NB4 (cell line): ENCODE measurements around the gene CDH16.
"Not testable (repeated sequence)": the region's sequence is repeated elsewhere in the genome, so short reads cannot be mapped to it uniquely, and the experiment has no call there.

Experiments used
- DNase-seq: peaks from one replicate; pipeline ENCODE4 v3.0.0; 2010; ENCODE audit warnings: low read depth
- H3K4me3 ChIP-seq: one replicate; pipeline ENCODE4 v1.5.1; 2011; ENCODE audit warnings: mild to moderate bottlenecking, low read depth, low read length, moderate library complexity
- CTCF ChIP-seq: IDR thresholded peaks from one replicate; pipeline ENCODE4 v1.5.1; 2012; ENCODE audit warnings: low read depth, low read length
- MAX ChIP-seq: IDR thresholded peaks from 2 replicates; pipeline ENCODE4 v1.6.1; 2011; ENCODE audit warnings: low read depth, low read length
- MYC ChIP-seq: IDR thresholded peaks from 2 replicates; pipeline ENCODE4 v1.6.1; 2011; ENCODE audit warnings: low read depth, low read length
- POLR2A ChIP-seq: IDR thresholded peaks from 2 replicates; pipeline ENCODE4 v1.6.1; 2011; ENCODE audit warnings: mild to moderate bottlenecking; ENCODE audit not compliant: insufficient read length; ENCODE audit errors: extremely low read depth

Gene CDH16

GRCh38 chr16:66898933-66899309 lies 19.8 kb downstream of the CDH16 start:
- no peak for TF ChIP-seq POLR2A
- no peak for TF ChIP-seq MYC
- no peak for TF ChIP-seq MAX
- no peak for TF ChIP-seq CTCF
- H3K4me3 ChIP-seq, result no peak overlapping the region
- no peak for DNase-seq

- DNase-seq, result no peak
- no peak overlapping the region for H3K4me3 ChIP-seq
- TF ChIP-seq POLR2A (no peak), MAX (no peak)
Observed at GRCh38 chr16:66898207-66898606, 20.5 kb downstream of the CDH16 start.

- not testable (repeated sequence) for DNase-seq
Observed at GRCh38 chr16:66896682-66897081, 22.0 kb downstream of the CDH16 start.

GRCh38 chr16:66895999-66896398 lies 22.7 kb downstream of the CDH16 start:
- DNase-seq, result no peak
- no peak overlapping the region for H3K4me3 ChIP-seq
- TF ChIP-seq MAX (no peak), MYC (no peak), POLR2A (no peak), CTCF (no peak)

More at GRCh38 chr16:66896682-66897081, 22.0 kb downstream of the CDH16 start:
- H3K4me3 ChIP-seq, result not testable (repeated sequence)

GRCh38 chr16:66895689-66895979 lies 23.1 kb downstream of the CDH16 start:
- no peak for TF ChIP-seq POLR2A
- TF ChIP-seq MAX, result no peak
- no peak for TF ChIP-seq CTCF
- no peak for TF ChIP-seq MYC
- no peak overlapping the region for H3K4me3 ChIP-seq
- no peak for DNase-seq

GRCh38 chr16:66894948-66895688 lies 23.6 kb downstream of the CDH16 start:
- peak; percentile 94 for TF ChIP-seq CTCF
- TF ChIP-seq MYC, result no peak
- peak; percentile 82 for DNase-seq
- no peak overlapping the region for H3K4me3 ChIP-seq

- H3K4me3 ChIP-seq, result no peak overlapping the region
- TF ChIP-seq CTCF (no peak), MAX (no peak), POLR2A (no peak), MYC (no peak)
Observed at GRCh38 chr16:66894055-66894454, 24.6 kb downstream of the CDH16 start.

More at GRCh38 chr16:66894055-66894454, 24.6 kb downstream of the CDH16 start:
- DNase-seq, result no peak
